HTERT RPE-1 (cell line): ENCODE measurements around the gene DLD.
"Not testable (repeated sequence)": the region's sequence is repeated elsewhere in the genome, so short reads cannot be mapped to it uniquely, and the experiment has no call there.

ENCODE experiments used
- in situ Hi-C: fragments of 300-500 bp; cut with MboI; formaldehyde crosslinking; loops from 4 replicates; pipeline ENCODE4 v1.14.3; 2020; ENCODE audit warnings: low sequenced_read_pairs

DLD gene

GRCh38 chr7:107874605-107875446, 16.2 kb upstream of the DLD start:
- in situ Hi-C loops, result no loop called here

DNA sequence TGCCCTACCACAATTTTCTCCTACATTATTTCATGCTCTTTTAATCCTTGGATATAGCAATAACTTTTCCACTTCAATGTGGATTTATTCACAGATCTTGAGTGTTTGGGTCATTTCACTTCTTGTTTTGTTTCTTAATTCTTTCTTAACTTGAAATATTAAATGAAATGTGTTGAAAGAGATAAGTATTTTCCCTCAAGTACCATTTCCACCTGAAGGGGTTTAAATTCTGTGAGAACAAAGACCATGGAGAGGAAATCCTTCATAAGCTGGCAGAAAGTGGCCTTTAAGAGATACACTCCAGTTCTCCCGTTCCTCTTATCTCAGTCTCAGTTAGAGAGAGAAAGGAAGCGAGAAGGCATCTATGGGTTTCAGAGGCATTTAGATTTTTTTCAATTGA, 14.1 kb upstream of the DLD start:
- in situ Hi-C loops, result no loop called here

DNA sequence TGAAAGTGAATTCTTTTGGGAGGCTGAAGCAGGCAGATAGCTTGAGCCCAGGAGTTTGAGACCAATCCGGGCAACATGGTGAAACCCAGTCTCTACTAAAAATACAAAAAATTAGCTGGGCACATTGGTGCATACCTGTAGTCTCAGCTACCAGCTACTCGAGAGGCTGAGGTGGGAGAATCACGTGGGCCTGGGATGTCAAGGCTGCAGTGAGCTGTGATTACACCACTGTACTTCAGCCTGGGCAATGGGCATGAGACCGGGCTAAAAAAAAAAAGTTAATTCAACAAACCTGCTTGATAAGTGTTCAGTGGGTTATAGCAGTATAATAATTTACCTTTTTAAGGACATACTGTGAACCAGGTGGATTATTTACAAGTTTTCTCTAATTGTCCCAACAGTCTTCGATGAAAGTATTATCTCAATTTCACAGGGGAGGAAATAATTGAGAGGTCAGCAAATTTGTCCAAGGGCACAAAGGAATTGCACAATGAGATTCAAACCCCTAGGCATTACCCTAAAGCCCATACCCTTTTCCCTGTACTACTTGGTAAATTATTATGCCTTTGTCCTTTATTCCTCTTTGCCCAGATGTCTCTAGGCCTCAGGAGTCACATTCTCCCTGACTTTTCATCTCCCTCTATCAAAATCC, 13.1 kb upstream of the DLD start:
- in situ Hi-C loops, result no loop called here

DNA sequence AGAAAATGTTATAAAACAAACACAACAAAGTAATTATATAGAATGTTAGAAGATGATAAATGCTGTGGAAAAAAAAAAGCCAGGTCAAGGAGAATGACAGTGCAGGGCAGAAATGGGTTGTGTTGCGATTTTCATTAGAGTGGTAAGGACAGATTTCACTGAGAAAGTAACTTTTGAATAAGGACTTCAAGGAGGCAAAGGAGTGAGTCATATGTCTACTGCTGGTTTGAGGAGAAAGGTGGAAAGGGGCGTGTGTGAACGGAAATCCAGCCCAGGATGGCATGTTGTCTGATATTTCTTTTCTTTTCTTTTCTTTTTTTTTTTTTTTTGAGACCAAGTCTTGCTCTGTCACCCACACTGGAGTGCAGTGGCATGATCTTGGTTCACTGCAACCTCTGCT, 12.3 kb upstream of the DLD start:
- in situ Hi-C loops, result no loop called here

- in situ Hi-C loops, result no loop called here
Observed at GRCh38 chr7:107879400-107880035, 11.5 kb upstream of the DLD start.

DNA sequence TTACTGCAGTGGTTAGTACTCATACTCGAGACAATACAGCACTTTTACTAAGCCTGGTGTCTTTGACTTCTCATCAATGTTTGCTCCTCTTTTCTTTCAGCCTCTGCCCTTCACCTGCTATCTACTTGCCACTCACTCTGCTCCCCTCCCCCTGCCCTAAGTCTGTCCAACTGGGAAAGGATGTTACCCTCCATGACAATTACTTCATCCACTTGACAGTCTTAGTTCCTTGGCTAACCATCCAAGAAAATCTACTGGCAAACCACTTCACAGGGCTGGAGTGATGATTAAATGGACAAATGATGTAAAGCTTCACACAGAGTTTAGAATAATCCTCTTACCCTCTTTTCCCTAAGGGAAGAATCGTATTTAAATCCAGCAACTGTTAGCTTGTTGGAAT, 8.2 kb upstream of the DLD start:
- in situ Hi-C loops, result no loop called here

DNA sequence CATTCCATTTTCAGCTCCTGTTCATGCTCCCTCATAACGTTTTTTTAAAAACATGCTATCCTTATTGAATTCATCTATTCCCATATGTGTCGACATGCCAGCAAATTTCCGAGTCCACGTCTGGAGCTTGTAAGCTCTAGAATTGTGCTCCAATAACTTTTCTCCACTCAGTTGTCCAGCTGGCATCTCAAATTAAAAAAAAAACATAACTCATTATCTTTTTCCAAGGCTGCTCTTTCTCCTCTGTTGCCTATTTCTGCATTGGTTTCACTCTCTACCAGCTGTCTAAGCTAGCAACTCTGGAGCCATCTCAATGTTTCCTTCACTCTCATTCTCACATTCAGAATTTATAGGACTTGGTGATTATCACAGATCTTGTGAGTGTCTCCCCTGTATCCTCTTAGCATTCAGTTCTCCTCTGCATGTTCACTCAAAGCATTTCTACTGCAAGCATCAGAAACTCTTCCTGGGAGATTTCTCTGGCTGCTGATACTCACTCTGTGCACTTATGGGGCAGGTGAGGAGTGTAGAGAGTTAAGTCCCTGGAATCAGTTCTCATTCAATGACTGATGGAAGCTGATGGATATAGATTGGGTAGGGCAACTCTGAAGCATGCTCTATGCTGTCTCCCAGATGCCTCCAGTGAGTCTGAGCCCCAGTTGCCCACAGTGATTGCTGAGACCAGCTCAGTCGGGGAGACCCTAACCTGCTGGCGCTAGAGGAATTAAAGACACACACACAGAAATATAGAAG, 6.7 kb upstream of the DLD start:
- in situ Hi-C loops, result no loop called here

DNA sequence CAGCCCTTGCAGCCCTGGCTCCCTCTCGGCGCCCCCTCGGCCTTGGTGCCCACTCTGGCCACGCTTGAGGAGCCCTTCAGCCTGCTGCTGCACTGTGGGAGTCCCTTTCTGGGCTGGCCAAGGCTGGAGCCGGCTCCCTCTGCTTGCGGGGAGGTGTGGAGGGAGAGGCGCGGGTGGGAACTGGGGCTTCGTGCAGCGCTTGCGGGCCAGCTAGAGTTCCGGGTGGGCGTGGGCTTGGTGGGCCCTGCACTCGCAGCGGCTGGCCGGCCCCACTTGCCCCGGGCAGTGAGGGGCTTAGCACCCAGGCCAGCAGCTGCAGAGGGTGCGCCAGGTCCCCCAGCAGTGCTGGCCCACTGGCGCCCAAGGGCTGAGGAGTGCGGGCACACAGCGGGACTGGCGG, 3.2 kb upstream of the DLD start:
- in situ Hi-C loops, result not testable (repeated sequence)

- in situ Hi-C loops, result no loop called here
Observed at GRCh38 chr7:107889992-107890391, 991 bp upstream of the DLD start.

GRCh38 chr7:107890493-107890961, 456 bp upstream of the DLD start:
- in situ Hi-C loops, result no loop called here

GRCh38 chr7:107891636-107892366, 818 bp downstream of the DLD start:
- in situ Hi-C loops, result no loop called here

DNA sequence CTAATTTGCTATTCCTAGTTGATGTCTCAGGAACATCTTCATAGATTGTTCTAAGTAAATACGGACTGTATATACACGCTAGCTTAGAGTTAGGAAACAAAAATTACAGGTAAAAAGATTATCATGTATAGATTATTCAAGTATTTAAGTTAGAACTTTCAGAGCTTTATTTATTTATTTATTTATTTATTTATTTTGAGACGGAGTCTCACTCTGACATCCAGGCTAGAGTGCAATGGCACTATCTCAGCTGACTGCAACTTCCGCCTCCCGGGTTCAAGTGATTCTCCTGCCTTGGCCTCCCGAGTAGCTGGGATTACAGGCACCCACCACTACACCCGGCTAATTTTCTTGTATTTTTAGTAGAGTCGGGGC, 1.4 kb downstream of the DLD start:
- in situ Hi-C loops, result not testable (repeated sequence)

DNA sequence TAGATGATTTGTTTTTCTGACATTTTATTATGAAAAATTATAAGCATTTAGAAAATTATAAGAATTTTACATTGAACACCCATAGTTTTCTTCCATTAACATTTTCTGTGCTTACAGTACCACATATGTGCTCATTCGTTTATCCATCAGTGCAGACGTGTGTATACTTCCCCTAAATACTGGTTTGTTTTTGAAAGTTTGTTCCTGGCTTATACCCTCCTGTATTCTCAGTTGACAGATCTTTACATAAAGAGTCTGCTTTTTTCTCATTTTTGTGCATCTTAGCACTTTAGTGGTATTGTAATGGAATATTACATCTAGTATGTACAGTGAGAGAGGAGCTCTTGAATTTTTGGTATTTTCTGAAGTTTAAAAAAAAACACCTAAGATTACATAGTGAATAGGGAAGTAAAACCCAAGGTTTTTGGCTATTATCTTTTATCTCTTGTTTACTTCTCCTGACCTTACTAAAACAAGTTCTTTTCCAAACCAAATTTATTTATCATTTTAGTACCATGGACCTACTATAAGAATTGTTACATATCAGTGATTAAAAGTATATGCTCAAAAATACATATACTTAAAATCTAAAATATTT, 8.1 kb downstream of the DLD start:
- in situ Hi-C loops, result no loop called here

GRCh38 chr7:107900496-107901015, 9.6 kb downstream of the DLD start:
- in situ Hi-C loops, result no loop called here

GRCh38 chr7:107902381-107902780, 11.4 kb downstream of the DLD start:
- in situ Hi-C loops, result no loop called here

GRCh38 chr7:107907790-107908189, 16.8 kb downstream of the DLD start:
- in situ Hi-C loops, result no loop called here

DNA sequence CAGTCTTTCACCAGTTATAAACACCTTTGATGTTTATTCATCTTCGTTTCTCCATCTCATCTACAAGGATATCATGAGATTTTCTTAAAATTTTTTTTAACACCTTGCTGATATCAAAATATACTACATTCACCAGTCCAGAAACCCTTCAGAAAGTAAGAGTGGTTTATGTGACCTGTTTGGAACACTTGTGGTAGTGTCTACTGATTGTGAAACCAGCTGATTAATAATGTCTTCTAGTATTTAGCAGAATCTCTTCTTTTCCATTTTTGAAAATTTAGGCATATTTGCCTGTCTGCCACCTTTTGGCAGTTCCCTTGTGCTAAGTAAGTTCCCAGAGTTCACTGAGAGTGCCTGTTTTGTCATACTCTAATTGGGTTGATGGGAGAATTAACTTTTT, 18.5 kb downstream of the DLD start:
- in situ Hi-C loops, result no loop called here

GRCh38 chr7:107911981-107912380, 21.0 kb downstream of the DLD start:
- in situ Hi-C loops, result no loop called here

- in situ Hi-C loops, result no loop called here
Observed at GRCh38 chr7:107913851-107914250, 22.9 kb downstream of the DLD start.

DNA sequence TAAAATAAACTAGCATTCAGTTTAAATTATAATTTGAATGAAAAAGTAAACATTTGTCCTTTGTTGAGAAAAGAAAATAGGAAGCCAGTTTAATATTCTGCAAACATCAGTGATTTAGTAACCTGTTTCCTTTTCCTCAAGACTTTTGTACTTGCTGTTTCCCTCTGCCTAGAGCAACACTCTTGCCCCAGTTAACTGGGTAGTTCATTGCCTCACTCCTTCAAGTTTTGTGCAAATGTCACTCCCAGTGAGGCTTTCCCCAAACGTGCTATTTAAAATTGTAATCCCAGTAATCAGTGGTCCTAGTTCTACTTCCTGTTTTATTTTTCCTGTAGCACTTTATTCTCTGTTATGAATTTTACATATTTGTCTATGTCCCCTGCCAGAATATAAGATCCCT, 23.8 kb downstream of the DLD start:
- in situ Hi-C loops, result no loop called here
